HCT116 (cell line): ENCODE measurements around the gene FAIM2. TPM values are rescaled to one million over a fixed set of nuclear protein-coding genes. Genes with fewer than 3 reads are reported as not detected.

ENCODE experiments used
- ATAC-seq: fragments of 200-7000 bp; cut with Tn5 transposase; 2 replicates; pipeline ENCODE4 v1.9.1; 2020; ENCODE audit warnings: mild to moderate bottlenecking, moderate library complexity
- BruUV-seq: library from RNA; stranded (reverse); fragments of 400-500 nt; replicated peaks from 2 replicates; lab custom pipeline; 2021; lab: Mats Ljungman, UMichigan
- CTCF ChIA-PET: fragments of 300-600 bp; sonication (Branson Sonifier 250); formaldehyde crosslinking; loops from one replicate; lab custom pipeline; 2021; ENCODE audit warnings: antibody characterized with exemption; lab: Charles Lee
- POLR2A ChIA-PET: fragments of 300-600, 350-600 bp; sonication (Branson Sonifier 250); formaldehyde crosslinking; loops from one replicate; lab custom pipeline; 2021; ENCODE audit warnings: antibody characterized with exemption; lab: Charles Lee
- RAD21 ChIA-PET, 2 experiments: fragments of 300-600 bp; sonication (Branson Sonifier 250); formaldehyde crosslinking; loops; one replicate each; lab custom pipeline; 2023; ENCODE audit warnings: low total read pairs in 2 of 2; ENCODE audit not compliant: uncharacterized antibody in 2 of 2, unreplicated experiment in 2 of 2, low non-redundant PET in 1 of 2; lab: Charles Lee
- DNase-seq: peaks from one replicate; pipeline ENCODE4 v3.0.0-alpha.2; 2010; ENCODE audit warnings: low read depth, low spot score
- H2AFZ ChIP-seq: fragments of 200-600 bp; shearing (Covaris generic), sonication (generic); 2 replicates; pipeline ENCODE4 v1.6.1; 2017; ENCODE audit warnings: low read depth, mixed run types, mixed read lengths, antibody characterized with exemption, low read length; ENCODE audit not compliant: poor library complexity, severe bottlenecking
- H3K27ac ChIP-seq: 2 replicates; pipeline ENCODE4 v1.5.1; 2012; ENCODE audit warnings: low read depth, low read length
- H3K27me3 ChIP-seq: fragments of 200-600 bp; sonication (generic); 2 replicates; pipeline ENCODE4 v1.6.1; 2016; ENCODE audit warnings: mixed run types, low read length, mixed read lengths; ENCODE audit not compliant: insufficient read depth
- H3K36me3 ChIP-seq, 2 experiments: fragments of 200-500 bp in 1 of 2; fragments of 200-600 bp in 1 of 2; sonication (Bioruptor generic) in 1 of 2; sonication (generic) in 1 of 2; 2 replicates each; pipeline versions ENCODE4 v1.5.1 to v1.6.1; 2014 to 2016; ENCODE audit warnings: low read length in 2 of 2, inconsistent platforms in 1 of 2, mixed read lengths in 1 of 2, mixed run types in 1 of 2; ENCODE audit not compliant: insufficient read depth in 2 of 2, control insufficient read depth in 1 of 2
- H3K4me1 ChIP-seq, 2 experiments: fragments of 200-600 bp in 1 of 2; sonication (generic) in 1 of 2; 2 replicates each; pipeline versions ENCODE4 v1.5.1 to v1.6.1; 2012 to 2017; ENCODE audit warnings: low read length in 2 of 2, inconsistent platforms in 1 of 2, mild to moderate bottlenecking in 1 of 2, mixed read lengths in 1 of 2, mixed run types in 1 of 2, moderate library complexity in 1 of 2; ENCODE audit not compliant: insufficient read depth in 2 of 2, control insufficient read depth in 1 of 2
- H3K4me2 ChIP-seq: fragments of 200-600 bp; sonication (generic); 2 replicates; pipeline ENCODE4 v1.6.1; 2017; ENCODE audit warnings: mixed run types, low read length, mixed read lengths
- H3K4me3 ChIP-seq, 2 experiments: fragments of 200-600 bp in 1 of 2; sonication (generic) in 1 of 2; replicated peaks in 1 of 2; 2 replicates each; pipeline ENCODE4 v1.5.1; 2011 to 2016; ENCODE audit warnings: low read length in 2 of 2, control low read depth in 1 of 2, low read depth in 1 of 2, mild to moderate bottlenecking in 1 of 2, mixed read lengths in 1 of 2, mixed run types in 1 of 2
- H3K79me2 ChIP-seq: fragments of 200-600 bp; sonication (generic); 2 replicates; pipeline ENCODE4 v1.6.1; 2017; ENCODE audit warnings: mild to moderate bottlenecking, mixed run types, low read length, moderate library complexity, mixed read lengths; ENCODE audit not compliant: insufficient read depth
- H3K9ac ChIP-seq: fragments of 200-600 bp; sonication (generic); 2 replicates; pipeline ENCODE4 v1.6.1; 2016; ENCODE audit warnings: low read length, mixed read lengths
- H3K9me2 ChIP-seq: fragments of 200-600 bp; sonication (generic), shearing (Covaris generic); 2 replicates; pipeline ENCODE4 v1.6.1; 2017; ENCODE audit warnings: mixed run types, mild to moderate bottlenecking, moderate library complexity; ENCODE audit not compliant: insufficient read depth
- H3K9me3 ChIP-seq, 2 experiments: fragments of 200-500 bp in 1 of 2; fragments of 200-600 bp in 1 of 2; sonication (Bioruptor generic) in 1 of 2; sonication (generic) in 1 of 2; 2 replicates each; pipeline ENCODE4 v1.6.1; 2014 to 2017; ENCODE audit warnings: low read length in 2 of 2, mixed read lengths in 2 of 2, inconsistent platforms in 1 of 2, low read depth in 1 of 2, mild to moderate bottlenecking in 1 of 2, mixed run types in 1 of 2, moderate library complexity in 1 of 2; ENCODE audit not compliant: control insufficient read depth in 1 of 2, insufficient read depth in 1 of 2
- H4K20me1 ChIP-seq: fragments of 200-600 bp; sonication (generic), shearing (Covaris generic); 2 replicates; pipeline ENCODE4 v1.6.1; 2017; ENCODE audit warnings: mixed run types, mild to moderate bottlenecking, moderate library complexity; ENCODE audit not compliant: insufficient read depth
- CBX3 ChIP-seq: IDR thresholded peaks from 2 replicates; pipeline ENCODE4 v1.6.1; 2012; ENCODE audit warnings: low read depth
- CEBPB ChIP-seq: IDR thresholded peaks from 2 replicates; pipeline ENCODE4 v1.6.1; 2012; ENCODE audit warnings: low read depth
- EGR1 ChIP-seq: IDR thresholded peaks from 2 replicates; pipeline ENCODE4 v1.6.1; 2012; ENCODE audit warnings: low read depth
- ELF1 ChIP-seq: IDR thresholded peaks from 2 replicates; pipeline ENCODE4 v1.6.1; 2012; ENCODE audit warnings: low read depth, borderline replicate concordance
- EZH2phosphoT487 ChIP-seq: fragments of 200-600 bp; IDR thresholded peaks from 2 replicates; pipeline ENCODE4 v1.6.1; 2018; ENCODE audit warnings: antibody characterized with exemption, borderline replicate concordance
- FOSL1 ChIP-seq: IDR thresholded peaks from 2 replicates; pipeline ENCODE4 v1.6.1; 2012; ENCODE audit warnings: low read depth
- JUND ChIP-seq: IDR thresholded peaks from 2 replicates; pipeline ENCODE4 v1.6.1; 2012
- SIN3A ChIP-seq: IDR thresholded peaks from 2 replicates; pipeline ENCODE4 v1.6.1; 2012; ENCODE audit warnings: low read depth
- SP1 ChIP-seq: IDR thresholded peaks from 2 replicates; pipeline ENCODE4 v1.6.1; 2012; ENCODE audit warnings: low read depth
- SRF ChIP-seq: IDR thresholded peaks from 2 replicates; pipeline ENCODE4 v1.6.1; 2012; ENCODE audit warnings: low read depth
- YY1 ChIP-seq: IDR thresholded peaks from 2 replicates; pipeline ENCODE4 v1.6.1; 2011; ENCODE audit warnings: low read length, low read depth, moderate library complexity, mild to moderate bottlenecking; ENCODE audit not compliant: insufficient replicate concordance; ENCODE audit errors: extremely low read depth
- ZFX ChIP-seq: fragments of 450-650 bp; IDR thresholded peaks from 2 replicates; pipeline ENCODE4 v1.6.1; 2017
- ZNF274 ChIP-seq: fragments of 200-500 bp; sonication (Bioruptor generic); IDR thresholded peaks from 2 replicates; pipeline ENCODE4 v1.6.1; 2014; ENCODE audit warnings: mild to moderate bottlenecking, low read depth, low read length, inconsistent platforms
- intact Hi-C: fragments of 100-400 bp; cut with micrococcal nuclease; formaldehyde crosslinking; loops from 2 replicates; pipeline ENCODE4 v1.10.0; 2022
- total RNA-seq: library from RNA; stranded (reverse); gene quantifications from one replicate; pipeline ENCODE4 v1.2.1, GENCODE V29; 2021; ENCODE audit not compliant: unreplicated experiment
- TF ChIP-seq, protein P1 (sequence below): IDR thresholded peaks from 2 replicates; pipeline ENCODE4 v1.6.1; 2012; ENCODE audit warnings: low read depth

The FAIM2 gene
- total RNA-seq, 1 experiment from 2014 or later, result not detected

DNA sequence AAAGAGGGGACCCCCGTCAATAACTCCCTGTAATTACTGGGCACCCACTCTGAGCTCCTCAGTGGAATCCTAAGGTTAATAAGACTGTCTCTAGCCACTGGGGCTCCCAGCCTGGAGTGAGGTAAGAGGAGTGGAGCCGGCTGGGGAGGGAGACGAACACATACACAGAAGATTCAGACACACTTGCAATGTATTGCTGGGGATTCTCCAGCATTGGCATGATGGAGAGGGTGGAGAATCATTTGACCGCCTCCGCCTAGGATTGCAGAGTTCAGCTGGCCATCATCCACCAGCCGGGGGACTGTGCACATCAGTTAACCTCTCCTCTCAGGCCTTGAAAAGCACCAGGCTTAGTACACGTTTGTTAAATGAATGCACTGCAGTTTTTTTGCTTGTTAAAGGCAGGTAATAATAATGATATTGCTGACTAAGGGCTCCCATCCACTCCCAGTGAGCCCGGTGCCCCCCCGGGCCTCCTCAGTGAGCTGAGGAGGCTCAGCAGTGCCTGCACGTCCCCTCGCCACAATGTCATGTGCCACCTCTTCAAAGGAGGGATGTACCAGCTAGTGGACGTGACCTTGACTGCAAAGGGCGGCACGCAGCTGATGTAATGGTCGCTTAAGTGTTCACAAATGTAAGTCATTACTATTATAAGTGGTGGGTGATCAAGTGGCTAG lies 20.3 kb upstream of the FAIM2 start (continued):
- TF ChIP-seq, protein P1, sequence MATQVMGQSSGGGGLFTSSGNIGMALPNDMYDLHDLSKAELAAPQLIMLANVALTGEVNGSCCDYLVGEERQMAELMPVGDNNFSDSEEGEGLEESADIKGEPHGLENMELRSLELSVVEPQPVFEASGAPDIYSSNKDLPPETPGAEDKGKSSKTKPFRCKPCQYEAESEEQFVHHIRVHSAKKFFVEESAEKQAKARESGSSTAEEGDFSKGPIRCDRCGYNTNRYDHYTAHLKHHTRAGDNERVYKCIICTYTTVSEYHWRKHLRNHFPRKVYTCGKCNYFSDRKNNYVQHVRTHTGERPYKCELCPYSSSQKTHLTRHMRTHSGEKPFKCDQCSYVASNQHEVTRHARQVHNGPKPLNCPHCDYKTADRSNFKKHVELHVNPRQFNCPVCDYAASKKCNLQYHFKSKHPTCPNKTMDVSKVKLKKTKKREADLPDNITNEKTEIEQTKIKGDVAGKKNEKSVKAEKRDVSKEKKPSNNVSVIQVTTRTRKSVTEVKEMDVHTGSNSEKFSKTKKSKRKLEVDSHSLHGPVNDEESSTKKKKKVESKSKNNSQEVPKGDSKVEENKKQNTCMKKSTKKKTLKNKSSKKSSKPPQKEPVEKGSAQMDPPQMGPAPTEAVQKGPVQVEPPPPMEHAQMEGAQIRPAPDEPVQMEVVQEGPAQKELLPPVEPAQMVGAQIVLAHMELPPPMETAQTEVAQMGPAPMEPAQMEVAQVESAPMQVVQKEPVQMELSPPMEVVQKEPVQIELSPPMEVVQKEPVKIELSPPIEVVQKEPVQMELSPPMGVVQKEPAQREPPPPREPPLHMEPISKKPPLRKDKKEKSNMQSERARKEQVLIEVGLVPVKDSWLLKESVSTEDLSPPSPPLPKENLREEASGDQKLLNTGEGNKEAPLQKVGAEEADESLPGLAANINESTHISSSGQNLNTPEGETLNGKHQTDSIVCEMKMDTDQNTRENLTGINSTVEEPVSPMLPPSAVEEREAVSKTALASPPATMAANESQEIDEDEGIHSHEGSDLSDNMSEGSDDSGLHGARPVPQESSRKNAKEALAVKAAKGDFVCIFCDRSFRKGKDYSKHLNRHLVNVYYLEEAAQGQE, result no peak
- TF ChIP-seq ELF1, result no peak
- TF ChIP-seq EZH2phosphoT487, result no peak
- no peak for TF ChIP-seq YY1
- no peak for TF ChIP-seq ZNF274
- TF ChIP-seq SIN3A, result no peak
- no peak for TF ChIP-seq ZFX
- TF ChIP-seq FOSL1, result no peak
- TF ChIP-seq EGR1, result no peak
- no peak for TF ChIP-seq JUND
- TF ChIP-seq SP1, result no peak
- TF ChIP-seq, all 23 proteins: peak for 0

DNA sequence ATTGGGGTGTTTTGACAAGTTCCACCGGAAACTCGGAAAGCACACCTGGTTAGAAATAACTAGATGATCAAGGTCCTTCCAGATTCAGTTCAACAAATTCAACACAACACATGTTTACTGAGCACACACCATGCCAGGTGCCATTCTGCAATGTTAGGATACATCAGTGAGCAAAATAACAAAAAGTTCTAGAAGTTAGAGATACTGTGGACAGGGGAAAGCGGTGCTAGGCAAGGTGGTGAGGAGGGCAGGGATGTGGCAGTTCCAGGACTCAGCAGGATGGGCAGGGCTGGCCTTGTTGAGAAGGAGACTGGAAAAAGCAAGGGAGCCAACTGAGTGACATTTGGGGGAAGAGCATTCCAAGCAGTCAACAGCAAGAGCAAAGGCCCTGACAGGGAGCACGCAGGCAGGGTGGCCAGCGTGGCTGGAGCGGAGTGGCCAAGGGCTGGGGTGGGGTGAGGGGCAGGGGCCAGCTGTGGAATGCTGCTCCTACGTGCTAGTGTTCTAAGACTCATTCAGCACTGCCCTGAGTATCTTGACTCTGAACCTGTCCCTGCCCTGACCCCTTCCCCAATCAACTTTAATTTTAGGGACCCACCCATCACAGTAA lies 19.4 kb upstream of the FAIM2 start:
- CTCF ChIA-PET, result no interaction called here
- intact Hi-C loops, result no loop called here
- Histone ChIP-seq H3K4me1 (no peaks in the 10 kb centered on the region), H3K4me2 (no peak overlapping the region), H3K9me2 (no peaks in the 10 kb centered on the region), H3K27ac (no peak overlapping the region), H3K9ac (no peak overlapping the region), H3K79me2 (no peaks in the 10 kb centered on the region), H3K36me3 (no peaks in the 10 kb centered on the region), H2AFZ (no peak overlapping the region), H4K20me1 (no peaks in the 10 kb centered on the region), H3K4me3 (no peak overlapping the region), H3K9me3 (no peaks in the 10 kb centered on the region), H3K27me3 (no peaks in the 10 kb centered on the region)
- no peak for DNase-seq
- BruUV-seq, result no TSS peak
- TF ChIP-seq SRF (no peak), CBX3 (no peak), CEBPB (no peak), YY1 (no peak)
- RAD21 ChIA-PET, result no interaction called here
- POLR2A ChIA-PET, result no interaction called here
- no peak for ATAC-seq
